SK-N-SH treated with all-trans-retinoic acid at 6 μM for 48 hours (cell line): ENCODE data around the gene CASP1.
"Not testable (repeated sequence)": the region's sequence is repeated elsewhere in the genome, so short reads cannot be mapped to it uniquely, and the experiment has no call there.

Source experiments
- ARNTL ChIP-seq: fragments of 450-650 bp; formaldehyde crosslinking; IDR thresholded peaks from 2 replicates; pipeline ENCODE4 v1.5.0; 2020; ENCODE audit warnings: low read depth, mild to moderate bottlenecking, moderate library complexity, borderline replicate concordance
- BACH2 ChIP-seq: fragments of 250-450 bp; sonication (Bioruptor Pico); IDR thresholded peaks from 2 replicates; pipeline ENCODE4 v1.9.0; 2021; ENCODE audit warnings: mild to moderate bottlenecking, borderline replicate concordance
- CREB5 ChIP-seq: fragments of 250-450 bp; sonication (Bioruptor Pico); IDR thresholded peaks from 2 replicates; pipeline ENCODE4 v1.5.1; 2020; ENCODE audit warnings: low read depth, mild to moderate bottlenecking, moderate library complexity
- CSDC2 ChIP-seq: fragments of 250-450 bp; sonication (Bioruptor Pico); IDR thresholded peaks from 2 replicates; pipeline ENCODE4 v1.5.0; 2020; ENCODE audit warnings: mild to moderate bottlenecking, moderate library complexity
- OSR1 ChIP-seq: fragments of 250-450 bp; sonication (Bioruptor Pico); IDR thresholded peaks from 2 replicates; pipeline ENCODE4 v1.8.0; 2022; ENCODE audit warnings: moderate library complexity, mild to moderate bottlenecking, inconsistent platforms
- PATZ1 ChIP-seq: fragments of 250-450 bp; sonication (Bioruptor Pico); IDR thresholded peaks from 2 replicates; pipeline ENCODE4 v1.8.0; 2020; ENCODE audit warnings: mild to moderate bottlenecking, moderate library complexity, borderline replicate concordance
- POU6F1 ChIP-seq: fragments of 250-450 bp; sonication (Bioruptor Pico); IDR thresholded peaks from 2 replicates; pipeline ENCODE4 v1.8.0; 2021; ENCODE audit warnings: low read depth, mild to moderate bottlenecking, moderate library complexity, borderline replicate concordance
- PPARA ChIP-seq: fragments of 250-450 bp; sonication (Bioruptor Pico); IDR thresholded peaks from 2 replicates; pipeline ENCODE4 v1.5.0; 2020; ENCODE audit warnings: mild to moderate bottlenecking, borderline replicate concordance
- RARB ChIP-seq: fragments of 250-450 bp; sonication (Bioruptor Pico); IDR thresholded peaks from 2 replicates; pipeline ENCODE4 v1.8.0; 2021; ENCODE audit warnings: mild to moderate bottlenecking, moderate library complexity
- ZC3H10 ChIP-seq: fragments of 250-450 bp; sonication (Bioruptor Pico); IDR thresholded peaks from 2 replicates; pipeline ENCODE4 v1.5.1; 2021; ENCODE audit warnings: mild to moderate bottlenecking, moderate library complexity
- ZFP3 ChIP-seq: fragments of 250-450 bp; sonication (Bioruptor Pico); IDR thresholded peaks from 2 replicates; pipeline ENCODE4 v1.5.0; 2020; ENCODE audit warnings: mild to moderate bottlenecking, moderate library complexity
- ZFP30 ChIP-seq: fragments of 450-650 bp; formaldehyde crosslinking; IDR thresholded peaks from 2 replicates; pipeline ENCODE4 v1.5.0; 2022; ENCODE audit warnings: mild to moderate bottlenecking, moderate library complexity
- ZNF565 ChIP-seq: fragments of 450-650 bp; formaldehyde crosslinking; conservative IDR thresholded peaks from 2 replicates; pipeline ENCODE4 v1.5.0; 2020; ENCODE audit warnings: low read depth, mild to moderate bottlenecking, moderate library complexity
- TF ChIP-seq, protein P1 (sequence below): fragments of 250-450 bp; sonication (Bioruptor Pico); IDR thresholded peaks from 2 replicates; pipeline ENCODE4 v1.5.0; 2020; ENCODE audit warnings: mild to moderate bottlenecking, moderate library complexity

DNA sequence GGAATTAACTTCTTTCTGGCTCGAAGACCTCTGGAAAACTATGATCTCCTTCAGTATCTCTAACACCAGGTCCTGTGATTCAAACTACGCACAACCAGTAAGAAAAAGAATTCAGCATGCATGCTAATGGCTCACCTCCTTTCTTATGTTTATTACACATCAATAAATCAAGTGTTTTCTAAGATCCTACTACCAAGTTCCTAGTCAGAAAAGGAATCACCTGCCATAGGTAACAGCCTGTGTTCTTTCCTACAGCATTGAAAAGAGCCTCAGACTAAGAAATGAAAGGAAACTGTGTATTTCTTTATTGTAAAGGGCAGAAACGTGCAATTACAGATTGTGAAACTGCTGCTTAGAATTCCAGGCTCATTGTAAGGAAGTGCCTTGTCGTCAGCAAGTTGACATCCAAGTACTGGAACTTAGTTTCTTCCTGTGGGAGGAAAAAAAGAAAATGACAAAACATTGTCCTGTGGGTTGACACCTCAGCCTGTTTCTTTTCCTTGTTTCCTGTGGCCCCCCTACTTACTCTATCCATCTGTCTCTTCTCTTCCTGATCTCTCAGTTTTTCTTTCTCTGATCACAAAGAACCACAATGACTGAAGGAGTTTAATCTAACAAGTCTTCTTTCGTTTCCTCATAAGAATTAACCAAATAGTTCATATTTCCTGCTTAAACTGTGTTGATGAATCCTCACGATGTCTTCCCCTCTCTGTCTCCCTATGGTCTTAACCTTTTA, 45.4 kb upstream of the CASP1 start:
- TF ChIP-seq OSR1; ZNF565 (CRISPR knock-in tag); BACH2; CREB5; ZC3H10 (CRISPR knock-in tag); PPARA (CRISPR knock-in tag); ZFP30; POU6F1 (CRISPR knock-in tag); PATZ1; ARNTL (CRISPR knock-in tag); ZFP3 (CRISPR knock-in tag); CSDC2 (CRISPR knock-in tag); RARB (CRISPR knock-in tag): not testable (repeated sequence)
- TF ChIP-seq, protein P1, sequence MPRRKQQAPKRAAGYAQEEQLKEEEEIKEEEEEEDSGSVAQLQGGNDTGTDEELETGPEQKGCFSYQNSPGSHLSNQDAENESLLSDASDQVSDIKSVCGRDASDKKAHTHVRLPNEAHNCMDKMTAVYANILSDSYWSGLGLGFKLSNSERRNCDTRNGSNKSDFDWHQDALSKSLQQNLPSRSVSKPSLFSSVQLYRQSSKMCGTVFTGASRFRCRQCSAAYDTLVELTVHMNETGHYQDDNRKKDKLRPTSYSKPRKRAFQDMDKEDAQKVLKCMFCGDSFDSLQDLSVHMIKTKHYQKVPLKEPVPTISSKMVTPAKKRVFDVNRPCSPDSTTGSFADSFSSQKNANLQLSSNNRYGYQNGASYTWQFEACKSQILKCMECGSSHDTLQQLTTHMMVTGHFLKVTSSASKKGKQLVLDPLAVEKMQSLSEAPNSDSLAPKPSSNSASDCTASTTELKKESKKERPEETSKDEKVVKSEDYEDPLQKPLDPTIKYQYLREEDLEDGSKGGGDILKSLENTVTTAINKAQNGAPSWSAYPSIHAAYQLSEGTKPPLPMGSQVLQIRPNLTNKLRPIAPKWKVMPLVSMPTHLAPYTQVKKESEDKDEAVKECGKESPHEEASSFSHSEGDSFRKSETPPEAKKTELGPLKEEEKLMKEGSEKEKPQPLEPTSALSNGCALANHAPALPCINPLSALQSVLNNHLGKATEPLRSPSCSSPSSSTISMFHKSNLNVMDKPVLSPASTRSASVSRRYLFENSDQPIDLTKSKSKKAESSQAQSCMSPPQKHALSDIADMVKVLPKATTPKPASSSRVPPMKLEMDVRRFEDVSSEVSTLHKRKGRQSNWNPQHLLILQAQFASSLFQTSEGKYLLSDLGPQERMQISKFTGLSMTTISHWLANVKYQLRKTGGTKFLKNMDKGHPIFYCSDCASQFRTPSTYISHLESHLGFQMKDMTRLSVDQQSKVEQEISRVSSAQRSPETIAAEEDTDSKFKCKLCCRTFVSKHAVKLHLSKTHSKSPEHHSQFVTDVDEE (CRISPR knock-in tag), result not testable (repeated sequence)
